OCI-LY1 (cell line): ENCODE results near the gene LAMC1.

Experiments used
- EZH2 ChIP-seq: fragments of 200-600 bp; sonication (generic), shearing (Covaris generic); IDR thresholded peaks from 2 replicates; pipeline ENCODE4 v1.8.0; 2017; ENCODE audit warnings: borderline replicate concordance, mixed run types, mild to moderate bottlenecking, antibody characterized with exemption, low read length, moderate library complexity, mixed read lengths
- TF ChIP-seq, protein P1 (sequence below): fragments of 200-600 bp; sonication (generic), shearing (Covaris generic); IDR thresholded peaks from 2 replicates; pipeline ENCODE4 v1.5.1; 2017; ENCODE audit warnings: mild to moderate bottlenecking, antibody characterized with exemption, low read length, moderate library complexity, mixed read lengths

DNA sequence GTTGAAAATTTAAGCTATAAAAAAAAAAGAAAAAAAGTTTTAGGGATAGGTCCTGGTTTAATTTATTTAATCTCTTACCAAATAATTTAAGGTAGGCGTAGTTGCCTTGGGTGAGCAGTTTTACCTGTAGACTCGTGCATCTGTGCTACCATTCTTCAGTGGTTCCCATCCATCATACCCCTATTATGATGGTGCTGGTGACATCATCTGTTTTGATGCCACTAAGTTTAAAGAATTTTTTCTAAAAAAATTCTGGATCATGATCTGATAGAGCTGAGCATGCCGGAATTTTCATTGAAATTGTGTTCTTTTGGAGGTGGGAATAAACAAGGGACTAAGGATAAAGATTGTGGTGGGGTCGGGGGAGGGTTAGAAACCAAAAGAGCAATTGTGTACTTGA lies 15.7 kb downstream of the LAMC1 start:
- TF ChIP-seq, protein P1, sequence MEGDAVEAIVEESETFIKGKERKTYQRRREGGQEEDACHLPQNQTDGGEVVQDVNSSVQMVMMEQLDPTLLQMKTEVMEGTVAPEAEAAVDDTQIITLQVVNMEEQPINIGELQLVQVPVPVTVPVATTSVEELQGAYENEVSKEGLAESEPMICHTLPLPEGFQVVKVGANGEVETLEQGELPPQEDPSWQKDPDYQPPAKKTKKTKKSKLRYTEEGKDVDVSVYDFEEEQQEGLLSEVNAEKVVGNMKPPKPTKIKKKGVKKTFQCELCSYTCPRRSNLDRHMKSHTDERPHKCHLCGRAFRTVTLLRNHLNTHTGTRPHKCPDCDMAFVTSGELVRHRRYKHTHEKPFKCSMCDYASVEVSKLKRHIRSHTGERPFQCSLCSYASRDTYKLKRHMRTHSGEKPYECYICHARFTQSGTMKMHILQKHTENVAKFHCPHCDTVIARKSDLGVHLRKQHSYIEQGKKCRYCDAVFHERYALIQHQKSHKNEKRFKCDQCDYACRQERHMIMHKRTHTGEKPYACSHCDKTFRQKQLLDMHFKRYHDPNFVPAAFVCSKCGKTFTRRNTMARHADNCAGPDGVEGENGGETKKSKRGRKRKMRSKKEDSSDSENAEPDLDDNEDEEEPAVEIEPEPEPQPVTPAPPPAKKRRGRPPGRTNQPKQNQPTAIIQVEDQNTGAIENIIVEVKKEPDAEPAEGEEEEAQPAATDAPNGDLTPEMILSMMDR, result no peak
- TF ChIP-seq EZH2, result no peak
